ENCODE measurements around the gene KLF15.

- no peak for TF ChIP-seq POLR2A (IDR thresholded peaks at IDR 0.05; ENCODE audit: low read depth, low read length)
- no peak for TF ChIP-seq POLR2AphosphoS5 (IDR thresholded peaks at IDR 0.05; ENCODE audit: low read depth, low read length)
Observed at GRCh38 chr3:126396536-126396935, 39.3 kb upstream of the KLF15 start.
